B cell (primary cell): ENCODE data around the gene SNTA1. TPM values are rescaled to one million over a fixed set of nuclear protein-coding genes. Genes with fewer than 3 reads are reported as not detected.
A peak's percentile ranks its signal among the peaks of the same experiment; 100 is the strongest.

Experiments used
- ATAC-seq: fragments of 200-7000 bp; cut with Tn5 transposase; one replicate; pipeline ENCODE4 v1.10.0; 2021; ENCODE audit warnings: low read depth, mild to moderate bottlenecking, moderate number of reproducible peaks, moderate library complexity
- CTCF ChIA-PET: fragments of 350-600 bp; sonication (Branson Sonifier 250); formaldehyde crosslinking; loops from one replicate; lab custom pipeline; 2021; ENCODE audit warnings: antibody characterized with exemption, inconsistent platforms; lab: Charles Lee
- POLR2A ChIA-PET: fragments of 350-600 bp; sonication (Branson Sonifier 250); formaldehyde crosslinking; loops from one replicate; lab custom pipeline; 2021; ENCODE audit warnings: antibody characterized with exemption; lab: Charles Lee
- DNase-seq: peaks from one replicate; pipeline ENCODE4 v3.0.0; 2013
- H2AFZ ChIP-seq: 2 replicates; pipeline ENCODE4 v1.6.1; 2012; ENCODE audit warnings: mild to moderate bottlenecking, low read depth, low read length; ENCODE audit not compliant: insufficient read depth, poor library complexity, severe bottlenecking
- H3K27ac ChIP-seq, 2 donors: 1 replicate in 1 of 2; 2 replicates in 1 of 2; pipeline ENCODE4 v1.5.1; 2012 to 2013; ENCODE audit warnings: low read length in 2 of 2, mild to moderate bottlenecking in 2 of 2, moderate library complexity in 1 of 2
- H3K27me3 ChIP-seq, 4 experiments: fragments of 200-600 bp in 1 of 4; sonication (generic) in 1 of 4; replicated peaks in 1 of 4; 1 replicate in 2 of 4; 2 replicates in 2 of 4; pipeline versions ENCODE4 v1.6.1 to v1.7.0; 2013 to 2016; ENCODE audit warnings: low read length in 3 of 4, mild to moderate bottlenecking in 2 of 4, mixed read lengths in 1 of 4, moderate library complexity in 1 of 4; ENCODE audit not compliant: insufficient read depth in 4 of 4, control insufficient read depth in 3 of 4; ENCODE audit errors: control extremely low read depth in 1 of 4
- H3K36me3 ChIP-seq, 2 experiments: replicated peaks in 1 of 2; 1 replicate in 1 of 2; 2 replicates in 1 of 2; pipeline versions ENCODE4 v1.6.1 to v1.7.1; 2013; ENCODE audit warnings: low read length in 1 of 2; ENCODE audit not compliant: insufficient read depth in 2 of 2, control insufficient read depth in 1 of 2; ENCODE audit errors: control extremely low read depth in 1 of 2, extremely low read depth in 1 of 2
- H3K4me1 ChIP-seq, 2 donors: fragments of 200-600 bp in 1 of 2; sonication (generic) in 1 of 2; 1 replicate in 1 of 2; 2 replicates in 1 of 2; pipeline versions ENCODE4 v1.5.1 to v1.6.1; 2013 to 2017; ENCODE audit warnings: low read length in 2 of 2; ENCODE audit not compliant: control insufficient read depth in 2 of 2, insufficient read depth in 2 of 2
- H3K4me2 ChIP-seq: replicated peaks from 2 replicates; pipeline ENCODE3; 2012; ENCODE audit warnings: mild to moderate bottlenecking, low read depth, low read length; ENCODE audit not compliant: poor library complexity, severe bottlenecking
- H3K4me3 ChIP-seq, 5 experiments: fragments of 200-600 bp in 1 of 5; sonication (generic) in 1 of 5; 1 replicate in 3 of 5; 2 replicates in 2 of 5; pipeline versions ENCODE4 v1.5.1 to v1.7.0; 2011 to 2016; ENCODE audit warnings: low read length in 4 of 5, mild to moderate bottlenecking in 4 of 5, low read depth in 2 of 5, control low read depth in 1 of 5, moderate library complexity in 1 of 5; ENCODE audit not compliant: insufficient read depth in 1 of 5; ENCODE audit errors: control extremely low read depth in 1 of 5, extremely low read depth in 1 of 5
- H3K79me2 ChIP-seq: fragments of 200-600 bp; sonication (generic); one replicate; pipeline ENCODE4 v1.6.0; 2016; ENCODE audit warnings: low read length; ENCODE audit not compliant: control insufficient read depth, insufficient read depth
- H3K9ac ChIP-seq: fragments of 200-600 bp; sonication (generic); 2 replicates; pipeline ENCODE4 v1.6.1; 2017; ENCODE audit warnings: mild to moderate bottlenecking, low read length, moderate library complexity
- H3K9me3 ChIP-seq, 3 donors: one replicate each; pipeline versions ENCODE4 v1.6.1 to v1.7.1; 2013; ENCODE audit warnings: low read length in 2 of 3; ENCODE audit not compliant: control insufficient read depth in 2 of 3, insufficient read depth in 1 of 3; ENCODE audit errors: control extremely low read depth in 1 of 3
- H4K20me1 ChIP-seq: 2 replicates; pipeline ENCODE4 v1.6.0; 2012; ENCODE audit warnings: mild to moderate bottlenecking, low read length; ENCODE audit not compliant: insufficient read depth, control insufficient read depth, poor library complexity, severe bottlenecking
- H3K27ac Mint-ChIP-seq: one replicate; pipeline ENCODE4 v1.8.0; 2021; ENCODE audit warnings: mixed read lengths
- H3K27me3 Mint-ChIP-seq: one replicate; pipeline ENCODE4 v1.8.0; 2021; ENCODE audit warnings: mixed read lengths
- H3K4me1 Mint-ChIP-seq: one replicate; pipeline ENCODE4 v1.8.0; 2021; ENCODE audit warnings: mixed read lengths
- H3K4me3 Mint-ChIP-seq: one replicate; pipeline ENCODE4 v1.8.0; 2021; ENCODE audit warnings: mixed read lengths
- H3K9me3 Mint-ChIP-seq: one replicate; pipeline ENCODE4 v1.8.0; 2022; ENCODE audit warnings: mixed read lengths; ENCODE audit not compliant: insufficient read depth
- CTCF ChIP-seq: fragments of 200-600 bp; IDR thresholded peaks from one replicate; pipeline ENCODE4 v1.8.0; 2022; ENCODE audit warnings: antibody characterized with exemption, mild to moderate bottlenecking
- EZH2 ChIP-seq: IDR thresholded peaks from 2 replicates; pipeline ENCODE4 v1.6.1; 2012; ENCODE audit warnings: borderline replicate concordance, low read depth, mild to moderate bottlenecking, moderate library complexity, low read length; ENCODE audit not compliant: insufficient read depth, poor library complexity, severe bottlenecking
- WGBS: methylation state at CpG from one replicate; pipeline ENCODE4 v1.1.5; 2013; ENCODE audit warnings: missing lambda C conversion rate; ENCODE audit not compliant: insufficient coverage; 5-methylcytosine and 5-hydroxymethylcytosine counted together
- intact Hi-C: fragments of 100-400 bp; cut with micrococcal nuclease; formaldehyde crosslinking; loops from one replicate; pipeline ENCODE4 v1.10.0; 2022
- polyA plus RNA-seq: library from polyadenylated mRNA; depleted of rRNA; stranded (reverse); fragments of >200 nt; gene quantifications from 2 replicates; pipeline ENCODE4 v1.2.3, GENCODE V29; 2012
- total RNA-seq, 2 donors: library from RNA; stranded (reverse); fragments of 120-200 nt in 1 of 2; gene quantifications; 1 replicate in 1 of 2; 2 replicates in 1 of 2; pipeline versions ENCODE4 v1.2.3 to v1.2.4, GENCODE V29; 2013 to 2022

SNTA1 gene
- total and polyA plus RNA-seq, 2 donors (not counting 1 experiment from before 2014, with no cell fraction given) = 7.0 to 9.9 TPM

GRCh38 chr20:33400812-33401183 lies 42.8 kb downstream of the SNTA1 start:
- Histone ChIP-seq H2AFZ (peak overlapping the region; percentile 94), H3K36me3 (peaks cover 2 to 14% of the 10 kb centered on the region in 2 experiments), H3K27ac (peak overlapping the region; percentile 14 to 71), H4K20me1 (peaks cover 35% of the 10 kb centered on the region), H3K4me3 (peak overlapping the region; percentile 89 to 99 (median 93)), H3K4me1 (peaks cover 19 to 29% of the 10 kb centered on the region in 2 donors), H3K4me2 (peak overlapping the region; percentile 79), H3K79me2 (peaks cover 62% of the 10 kb centered on the region), H3K9ac (peak overlapping the region; percentile 89), H3K27me3 (no peaks in the 10 kb centered on the region), H3K9me3 (no peaks in the 10 kb centered on the region)
- POLR2A ChIA-PET = interaction anchor here (1.0 to 2.0 kb wide), 3 partner anchors 44 to 266 kb away, joined by 3 to 10 read pairs (median 5); partner anchors contain the start of genes ACTL10 and SNTA1
- Mint-ChIP-seq H3K27ac (no peak overlapping the region), H3K4me3 (peak overlapping the region; percentile 96), H3K9me3 (no peaks in the 10 kb centered on the region), H3K27me3 (no peaks in the 10 kb centered on the region), H3K4me1 (peaks cover 47% of the 10 kb centered on the region)
- WGBS = 0% methylated on average over 6 of the region's 8 CpGs
- CTCF ChIA-PET = interaction anchor here (0.9 to 6.4 kb wide), 7 partner anchors 9 to 410 kb away, joined by 3 to 36 read pairs (median 6); partner anchors contain the start of genes ACTL10, CHMP4B and SNTA1
- no peak for DNase-seq
- intact Hi-C loops = loop anchor here (1.0 to 2.0 kb wide), 5 partner anchors 9 to 712 kb away; partner anchors contain the start of genes ACTL10, EIF2S2 and PXMP4
- no peak for ATAC-seq
- TF ChIP-seq CTCF = peak; percentile 12
- no peak for TF ChIP-seq EZH2

GRCh38 chr20:33399924-33400323 lies 43.6 kb downstream of the SNTA1 start:
- no peak overlapping the region for H3K9ac ChIP-seq
- H3K27me3 Mint-ChIP-seq = no peaks in the 10 kb centered on the region
- peaks cover 39% of the 10 kb centered on the region for H4K20me1 ChIP-seq
- no peak overlapping the region for H3K4me3 ChIP-seq
- TF ChIP-seq CTCF = no peak
- TF ChIP-seq EZH2 = no peak
- H3K4me3 Mint-ChIP-seq = peak overlapping the region; percentile 96
- ChIA-PET POLR2A (no interaction called here), CTCF (interaction anchor here (0.6 to 6.4 kb wide), 3 partner anchors 21 to 267 kb away, joined by 3 to 36 read pairs (median 33); partner anchors contain the start of genes ACTL10 and SNTA1)
- H3K4me1 ChIP-seq = peaks cover 19 to 29% of the 10 kb centered on the region in 2 donors
- peaks cover 2 to 16% of the 10 kb centered on the region in 2 experiments for H3K36me3 ChIP-seq
- no peaks in the 10 kb centered on the region for H3K9me3 Mint-ChIP-seq
- no peaks in the 10 kb centered on the region for H3K27me3 ChIP-seq
- peaks cover 45% of the 10 kb centered on the region for H3K4me1 Mint-ChIP-seq
- H3K9me3 ChIP-seq = no peaks in the 10 kb centered on the region
- no peak overlapping the region for H3K27ac ChIP-seq
- H3K27ac Mint-ChIP-seq = no peak overlapping the region
- no peak for ATAC-seq
- intact Hi-C loops = loop anchor here (2.0 kb wide), 2 partner anchors 267 to 713 kb away; partner anchors contain the start of genes ACTL10 and EIF2S2
- H3K79me2 ChIP-seq = peaks cover 68% of the 10 kb centered on the region
- H3K4me2 ChIP-seq = peak overlapping the region; percentile 79
- 88% methylated on average over 6 of the region's 6 CpGs for WGBS
- DNase-seq = no peak
- no peak overlapping the region for H2AFZ ChIP-seq
